IPS DF 6.9 (cell line): ENCODE measurements around the gene SASH3.
A peak's percentile ranks its signal among the peaks of the same experiment; 100 is the strongest.

Experiments
- DNase-seq: peaks from one replicate; pipeline ENCODE4 v3.0.0-alpha.2; 2013; ENCODE audit warnings: low read depth, low spot score
- H3K27ac ChIP-seq: one replicate; pipeline ENCODE4 v1.5.1; 2013; ENCODE audit warnings: low read length, control low read depth
- H3K27me3 ChIP-seq: 2 replicates; pipeline ENCODE4 v1.6.1; 2013; ENCODE audit warnings: mild to moderate bottlenecking, low read length; ENCODE audit not compliant: control insufficient read depth, insufficient read depth
- H3K36me3 ChIP-seq: 2 replicates; pipeline ENCODE4 v1.6.1; 2013; ENCODE audit warnings: low read length; ENCODE audit not compliant: control insufficient read depth, insufficient read depth
- H3K4me1 ChIP-seq: 2 replicates; pipeline ENCODE4 v1.6.1; 2013; ENCODE audit warnings: low read length; ENCODE audit not compliant: control insufficient read depth, insufficient read depth
- H3K4me3 ChIP-seq: 2 replicates; pipeline ENCODE4 v1.5.1; 2013; ENCODE audit warnings: mild to moderate bottlenecking, low read length
- H3K9me3 ChIP-seq: 2 replicates; pipeline ENCODE4 v1.6.1; 2013; ENCODE audit warnings: low read length, inconsistent platforms; ENCODE audit not compliant: control insufficient read depth, insufficient read depth
- WGBS: extraction: QIAGEN DNeasy Blood & Tissue Kit; methylation state at CpG from one replicate; pipeline ENCODE4 v1.1.7; 2013; ENCODE audit warnings: mixed read lengths, missing lambda C conversion rate; ENCODE audit not compliant: insufficient read length, insufficient coverage; 5-methylcytosine and 5-hydroxymethylcytosine counted together

The SASH3 gene

GRCh38 chrX:129840344-129840743, 60.6 kb downstream of the SASH3 start:
- WGBS, result no CpG with 5 or more reads among the region's 5 CpGs
- H3K27me3 ChIP-seq, result no peaks in the 10 kb centered on the region
- no peak overlapping the region for H3K27ac ChIP-seq
- no peaks in the 10 kb centered on the region for H3K4me1 ChIP-seq
- H3K4me3 ChIP-seq, result no peak overlapping the region
- no peak for DNase-seq
- H3K36me3 ChIP-seq, result no peaks in the 10 kb centered on the region
- H3K9me3 ChIP-seq, result no peaks in the 10 kb centered on the region

- no peaks in the 10 kb centered on the region for H3K4me1 ChIP-seq
- H3K27me3 ChIP-seq, result no peaks in the 10 kb centered on the region
- no peaks in the 10 kb centered on the region for H3K36me3 ChIP-seq
- H3K9me3 ChIP-seq, result no peaks in the 10 kb centered on the region
- DNase-seq, result no peak
- no CpG with 5 or more reads among the region's 17 CpGs for WGBS
- H3K4me3 ChIP-seq, result peak overlapping the region; percentile 98; the same call in 1 of the 2 replicates
- H3K27ac ChIP-seq, result no peak overlapping the region
Measured at GRCh38 chrX:129842510-129843208, 62.9 kb downstream of the SASH3 start.

GRCh38 chrX:129843209-129843458, 63.4 kb downstream of the SASH3 start:
- Histone ChIP-seq H3K27ac (no peak overlapping the region), H3K9me3 (no peaks in the 10 kb centered on the region), H3K4me1 (no peaks in the 10 kb centered on the region), H3K36me3 (no peaks in the 10 kb centered on the region), H3K27me3 (no peaks in the 10 kb centered on the region), H3K4me3 (peak overlapping the region; percentile 98; the same call in 1 of the 2 replicates)
- no CpG with 5 or more reads among the region's 23 CpGs for WGBS
- no peak for DNase-seq

- Histone ChIP-seq H3K4me3 (peak within 1 kb of the TSS; percentile 98; the same call in 1 of the 2 replicates), H3K27ac (no peak within 1 kb of the TSS), H3K4me1 (no peaks in the 10 kb centered on the region), H3K36me3 (no peaks in the 10 kb centered on the region), H3K27me3 (no peaks in the 10 kb centered on the region), H3K9me3 (no peaks in the 10 kb centered on the region)
- no CpG with 5 or more reads among the region's 72 CpGs for WGBS
- peak; percentile 47 for DNase-seq
Measured at GRCh38 chrX:129843459-129844306, 63.9 kb downstream of the SASH3 start, which contains the start of gene ZDHHC9. Gene ZDHHC9 (minus strand): TSS chrX:129843886. CDS start chrX:129841945, 1,941 bp downstream.
